ENCODE data around the gene PIM1.
A peak's percentile ranks its signal among the peaks of the same experiment; 100 is the strongest.

Gene PIM1

DNA sequence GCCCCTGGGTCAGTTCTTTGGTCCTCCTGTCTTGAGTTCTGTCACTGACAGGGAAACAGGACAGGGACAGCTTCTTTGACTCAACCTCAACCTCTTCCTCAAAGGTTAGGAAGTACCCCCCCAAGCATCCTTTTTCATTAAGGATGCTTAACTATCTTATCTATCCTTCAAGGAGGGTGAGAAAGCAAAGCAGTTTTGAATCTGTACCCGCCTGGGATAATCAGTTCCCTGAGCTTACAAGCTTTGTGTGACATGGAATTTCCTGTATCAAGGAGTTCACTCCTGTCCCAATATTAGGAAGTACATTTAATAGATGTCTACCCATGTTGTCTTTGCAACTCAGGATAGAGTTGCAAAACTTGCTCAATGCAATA is 31.1 kb upstream of the PIM1 start:
- H3K4me3 ChIP-seq (ENCODE audit: control insufficient read depth, low read depth, low read length): no peak overlapping the region
- TF ChIP-seq, protein P1, sequence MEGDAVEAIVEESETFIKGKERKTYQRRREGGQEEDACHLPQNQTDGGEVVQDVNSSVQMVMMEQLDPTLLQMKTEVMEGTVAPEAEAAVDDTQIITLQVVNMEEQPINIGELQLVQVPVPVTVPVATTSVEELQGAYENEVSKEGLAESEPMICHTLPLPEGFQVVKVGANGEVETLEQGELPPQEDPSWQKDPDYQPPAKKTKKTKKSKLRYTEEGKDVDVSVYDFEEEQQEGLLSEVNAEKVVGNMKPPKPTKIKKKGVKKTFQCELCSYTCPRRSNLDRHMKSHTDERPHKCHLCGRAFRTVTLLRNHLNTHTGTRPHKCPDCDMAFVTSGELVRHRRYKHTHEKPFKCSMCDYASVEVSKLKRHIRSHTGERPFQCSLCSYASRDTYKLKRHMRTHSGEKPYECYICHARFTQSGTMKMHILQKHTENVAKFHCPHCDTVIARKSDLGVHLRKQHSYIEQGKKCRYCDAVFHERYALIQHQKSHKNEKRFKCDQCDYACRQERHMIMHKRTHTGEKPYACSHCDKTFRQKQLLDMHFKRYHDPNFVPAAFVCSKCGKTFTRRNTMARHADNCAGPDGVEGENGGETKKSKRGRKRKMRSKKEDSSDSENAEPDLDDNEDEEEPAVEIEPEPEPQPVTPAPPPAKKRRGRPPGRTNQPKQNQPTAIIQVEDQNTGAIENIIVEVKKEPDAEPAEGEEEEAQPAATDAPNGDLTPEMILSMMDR (conservative IDR thresholded peaks at IDR 0.05; ENCODE audit: control insufficient read depth, insufficient read depth, low read depth, low read length): no peak
- no peak for DNase-seq (ENCODE audit: low read depth)

DNA sequence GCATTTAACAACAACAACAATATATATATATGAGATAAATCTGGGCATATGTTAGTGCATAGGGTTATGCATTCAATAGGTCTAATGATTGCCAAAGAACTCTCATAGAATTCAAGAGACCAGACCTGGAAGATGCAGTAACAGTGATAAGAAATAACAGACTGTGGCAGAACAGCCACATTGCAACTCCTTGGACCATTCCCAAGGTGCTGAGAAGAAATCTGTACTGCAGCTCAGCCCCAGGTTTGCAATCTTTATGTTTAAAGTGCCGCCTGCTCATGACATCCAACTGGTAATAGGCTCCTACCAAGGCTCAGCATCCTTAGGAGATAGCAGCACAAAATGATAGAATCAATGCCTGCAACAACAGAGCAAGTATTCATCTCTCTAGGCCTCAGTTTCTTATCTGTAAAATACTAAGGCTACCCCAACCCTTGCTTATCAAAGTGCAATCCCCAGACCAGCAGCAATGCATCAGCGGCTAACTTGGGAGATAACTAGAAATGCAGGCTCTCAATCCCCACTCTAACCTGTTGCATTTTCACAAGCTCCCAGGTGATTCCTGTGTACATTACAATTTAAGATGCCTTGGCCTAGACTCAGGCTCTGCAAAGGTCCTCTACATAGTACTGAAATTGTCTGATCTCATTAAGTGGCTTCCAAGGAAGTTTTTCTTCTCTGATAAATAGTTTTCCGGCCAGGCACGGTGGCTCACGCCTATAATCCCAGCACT is 30.6 kb upstream of the PIM1 start:
- no peak for DNase-seq (ENCODE audit: low read depth)
- TF ChIP-seq, protein P1 (conservative IDR thresholded peaks at IDR 0.05; ENCODE audit: control insufficient read depth, insufficient read depth, low read depth, low read length): no peak
- no peak overlapping the region for H3K4me3 ChIP-seq (ENCODE audit: control insufficient read depth, low read depth, low read length)

DNA sequence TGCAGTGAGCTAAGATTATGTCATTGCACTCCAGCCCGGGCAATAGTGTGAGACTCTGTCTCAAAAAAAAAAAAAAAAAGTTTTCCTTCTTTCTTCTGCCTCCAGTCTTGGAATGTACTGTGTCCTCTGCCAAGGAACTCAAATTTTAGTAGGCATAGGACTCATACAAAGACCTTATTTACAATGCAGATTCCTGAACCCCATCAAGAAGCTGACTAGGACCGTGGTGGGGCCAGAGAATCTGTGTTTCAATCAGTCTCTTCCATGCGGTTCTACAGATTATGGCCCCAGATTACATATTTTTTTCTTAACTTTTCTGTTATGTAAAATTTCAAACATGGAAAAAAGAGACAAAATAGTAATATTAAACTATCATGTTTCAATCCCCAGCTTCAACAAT is 29.8 kb upstream of the PIM1 start:
- TF ChIP-seq, protein P1 (conservative IDR thresholded peaks at IDR 0.05; ENCODE audit: control insufficient read depth, insufficient read depth, low read depth, low read length): no peak
- H3K4me3 ChIP-seq (ENCODE audit: control insufficient read depth, low read depth, low read length): no peak overlapping the region
- no peak for DNase-seq (ENCODE audit: low read depth)

DNA sequence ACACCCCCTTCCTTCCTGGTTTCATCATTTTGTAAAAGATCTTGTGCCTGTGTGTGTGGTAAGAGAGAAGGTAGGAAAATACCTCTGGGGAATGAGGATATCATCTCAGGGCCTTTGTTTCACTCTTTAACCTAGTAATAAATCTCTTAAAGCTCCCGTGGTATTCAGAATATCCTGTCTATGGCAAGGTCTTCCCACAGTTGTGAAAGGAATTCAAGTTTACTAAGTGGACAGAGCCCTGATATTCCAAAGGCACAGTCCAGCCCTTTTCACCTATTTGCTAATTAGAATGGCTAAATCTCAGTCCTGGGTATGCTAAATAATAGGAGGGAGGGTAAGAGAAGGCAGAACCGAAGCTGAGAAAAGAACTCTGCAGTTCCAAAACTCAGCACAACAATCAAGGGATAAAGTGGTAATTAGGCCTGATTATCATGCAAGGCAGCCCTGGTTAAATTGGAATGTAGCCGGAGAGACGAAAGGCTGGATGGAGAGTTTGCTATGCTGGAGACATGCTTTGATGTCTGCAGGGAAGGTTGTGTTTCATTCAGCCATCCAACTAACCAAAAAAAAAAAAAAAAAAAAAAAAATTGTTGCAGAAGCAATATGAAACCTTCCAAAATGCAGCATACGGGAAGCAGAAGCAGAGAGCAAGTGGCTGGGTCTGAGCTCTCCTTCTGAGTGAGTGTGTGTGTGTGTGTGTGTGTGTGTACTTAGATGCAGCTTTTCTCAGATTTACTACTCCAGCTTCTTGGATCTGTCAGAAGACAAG is 28.5 kb upstream of the PIM1 start:
- no peak overlapping the region for H3K4me3 ChIP-seq (ENCODE audit: control insufficient read depth, low read depth, low read length)
- peak; percentile 72 for DNase-seq (ENCODE audit: low read depth)
- TF ChIP-seq, protein P1 (conservative IDR thresholded peaks at IDR 0.05; ENCODE audit: control insufficient read depth, insufficient read depth, low read depth, low read length): no peak

DNA sequence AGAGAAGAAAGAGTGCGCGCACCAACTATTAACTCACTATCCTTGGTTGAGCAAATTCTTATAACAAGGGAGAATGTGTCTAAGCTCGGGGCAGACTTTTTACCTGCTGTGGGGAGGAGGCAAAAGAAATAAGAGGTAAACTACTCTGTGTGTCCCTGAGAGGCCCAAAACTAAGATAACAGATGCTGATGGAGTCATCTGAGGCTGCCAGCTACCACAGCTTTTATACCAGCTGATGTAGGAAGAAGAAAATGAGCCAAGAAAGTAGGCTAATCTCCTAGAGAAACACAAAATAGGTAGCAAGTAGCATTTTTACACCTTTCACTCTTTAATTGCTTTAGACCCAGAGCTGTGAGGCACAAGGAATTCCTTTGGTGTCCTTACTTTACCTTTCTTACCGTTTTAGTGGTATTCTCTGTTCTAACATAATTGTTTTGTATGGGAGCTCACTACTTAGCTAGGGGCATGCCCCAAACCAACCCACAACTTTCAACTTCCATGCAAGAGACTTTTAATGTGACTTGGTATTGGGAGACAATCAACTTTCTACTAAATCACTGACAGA is 27.8 kb upstream of the PIM1 start:
- no peak overlapping the region for H3K4me3 ChIP-seq (ENCODE audit: control insufficient read depth, low read depth, low read length)
- DNase-seq (ENCODE audit: low read depth): no peak
- TF ChIP-seq, protein P1 (conservative IDR thresholded peaks at IDR 0.05; ENCODE audit: control insufficient read depth, insufficient read depth, low read depth, low read length): no peak

DNA sequence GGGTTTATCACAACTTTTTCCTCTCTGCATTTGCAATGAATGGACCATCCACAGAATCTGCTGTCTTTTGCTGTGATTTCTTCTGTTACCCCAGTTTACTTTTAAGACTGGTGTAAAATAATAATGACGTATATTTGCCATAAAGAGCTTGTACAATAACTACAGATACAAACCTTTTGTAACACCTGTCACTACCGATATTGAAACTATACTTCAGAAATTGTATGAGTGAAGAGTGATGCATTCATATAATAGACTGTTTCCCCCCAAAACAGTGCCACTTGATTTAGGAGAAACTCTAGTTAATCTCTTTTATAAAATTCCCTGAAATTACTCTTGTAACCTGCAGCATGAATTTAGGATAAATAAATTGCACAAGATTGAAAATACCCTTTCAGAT is 26.4 kb upstream of the PIM1 start:
- H3K4me3 ChIP-seq (ENCODE audit: control insufficient read depth, low read depth, low read length): no peak overlapping the region
- no peak for DNase-seq (ENCODE audit: low read depth)
- TF ChIP-seq, protein P1 (conservative IDR thresholded peaks at IDR 0.05; ENCODE audit: control insufficient read depth, insufficient read depth, low read depth, low read length): no peak

Data from fibroblast of mammary gland (primary cell).